ENCODE data around the gene CX3CL1. TPM values are rescaled to one million over a fixed set of nuclear protein-coding genes. Genes with fewer than 3 reads are reported as not detected.
A peak's percentile ranks its signal among the peaks of the same experiment; 100 is the strongest.

CX3CL1 gene
- total and polyA plus RNA-seq, 10 of the 15 experiments (the other 5 are each of a cell fraction or from before 2014, with no cell fraction given) = 0.03 to 1.2 (median 0.46) TPM

DNA sequence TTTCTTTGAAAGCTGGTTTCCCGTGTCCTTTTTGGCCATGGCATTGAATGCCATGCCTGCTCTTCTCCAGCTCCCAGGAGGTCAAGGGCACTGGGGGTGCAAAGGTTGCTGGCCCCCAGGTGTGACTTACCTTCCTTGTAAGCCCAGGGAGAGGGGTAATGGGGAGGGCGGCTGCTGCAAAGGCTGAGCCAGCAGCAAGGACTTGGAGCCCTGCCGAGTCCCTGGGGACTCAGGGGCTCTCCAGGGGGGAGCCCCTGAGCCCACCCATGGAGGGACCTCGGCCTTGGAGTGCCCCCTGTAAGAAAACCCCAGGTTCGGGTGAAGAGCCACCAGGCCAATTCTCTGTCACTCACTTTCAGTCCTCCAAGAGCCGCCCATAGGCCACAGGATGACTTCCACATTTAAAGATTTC lies 19.6 kb upstream of the CX3CL1 start (continued):
- TF ChIP-seq RUNX3 (IDR thresholded peaks at IDR 0.05; ENCODE audit: low read length) = 0 out of 2 replicates have a peak, but pooled peaks have one; percentile 30
- peak; percentile 68 for TF ChIP-seq DPF2 (IDR thresholded peaks at IDR 0.05)
- TF ChIP-seq IKZF2 (IDR thresholded peaks at IDR 0.05) = no peak
- TF ChIP-seq CHD2 (IDR thresholded peaks at IDR 0.05; ENCODE audit: borderline replicate concordance, low read depth, low read length) = no peak
- TF ChIP-seq SMAD5 (IDR thresholded peaks at IDR 0.05; ENCODE audit: low read depth) = no peak
- TF ChIP-seq CREB1 (IDR thresholded peaks at IDR 0.05; ENCODE audit: low read depth) = no peak
- no peak for TF ChIP-seq ZNF384 (IDR thresholded peaks at IDR 0.05; ENCODE audit: borderline replicate concordance, low read depth, low read length)
- TF ChIP-seq RBBP5 (conservative IDR thresholded peaks at IDR 0.05) = no peak
- no peak for TF ChIP-seq ETV6 (conservative IDR thresholded peaks at IDR 0.05 in 1 of 2, IDR thresholded peaks at IDR 0.05 in 1 of 2; ENCODE audit: borderline replicate concordance in 1 of 2, low read depth in 1 of 2)
- no peak for TF ChIP-seq BRCA1 (IDR thresholded peaks at IDR 0.05; ENCODE audit: low read depth, low read length)
- TF ChIP-seq, protein P1, sequence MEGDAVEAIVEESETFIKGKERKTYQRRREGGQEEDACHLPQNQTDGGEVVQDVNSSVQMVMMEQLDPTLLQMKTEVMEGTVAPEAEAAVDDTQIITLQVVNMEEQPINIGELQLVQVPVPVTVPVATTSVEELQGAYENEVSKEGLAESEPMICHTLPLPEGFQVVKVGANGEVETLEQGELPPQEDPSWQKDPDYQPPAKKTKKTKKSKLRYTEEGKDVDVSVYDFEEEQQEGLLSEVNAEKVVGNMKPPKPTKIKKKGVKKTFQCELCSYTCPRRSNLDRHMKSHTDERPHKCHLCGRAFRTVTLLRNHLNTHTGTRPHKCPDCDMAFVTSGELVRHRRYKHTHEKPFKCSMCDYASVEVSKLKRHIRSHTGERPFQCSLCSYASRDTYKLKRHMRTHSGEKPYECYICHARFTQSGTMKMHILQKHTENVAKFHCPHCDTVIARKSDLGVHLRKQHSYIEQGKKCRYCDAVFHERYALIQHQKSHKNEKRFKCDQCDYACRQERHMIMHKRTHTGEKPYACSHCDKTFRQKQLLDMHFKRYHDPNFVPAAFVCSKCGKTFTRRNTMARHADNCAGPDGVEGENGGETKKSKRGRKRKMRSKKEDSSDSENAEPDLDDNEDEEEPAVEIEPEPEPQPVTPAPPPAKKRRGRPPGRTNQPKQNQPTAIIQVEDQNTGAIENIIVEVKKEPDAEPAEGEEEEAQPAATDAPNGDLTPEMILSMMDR (IDR thresholded peaks at IDR 0.05 in 2 of 3, conservative IDR thresholded peaks at IDR 0.05 in 1 of 3; ENCODE audit: control insufficient read depth in 2 of 3, extremely low read depth in 1 of 3, insufficient read depth in 1 of 3, low read depth in 3 of 3, low read length in 3 of 3) = no peak
- peak; percentile 15; the same call in 1 of the 2 replicates for TF ChIP-seq CREM (IDR thresholded peaks at IDR 0.05; ENCODE audit: low read depth)
- peak; percentile 55; the same call in 1 of the 2 replicates for TF ChIP-seq FOXM1 (IDR thresholded peaks at IDR 0.05; ENCODE audit: low read depth, low read length)
- TF ChIP-seq LARP7 (IDR thresholded peaks at IDR 0.05) = no peak
- TF ChIP-seq, protein P2, sequence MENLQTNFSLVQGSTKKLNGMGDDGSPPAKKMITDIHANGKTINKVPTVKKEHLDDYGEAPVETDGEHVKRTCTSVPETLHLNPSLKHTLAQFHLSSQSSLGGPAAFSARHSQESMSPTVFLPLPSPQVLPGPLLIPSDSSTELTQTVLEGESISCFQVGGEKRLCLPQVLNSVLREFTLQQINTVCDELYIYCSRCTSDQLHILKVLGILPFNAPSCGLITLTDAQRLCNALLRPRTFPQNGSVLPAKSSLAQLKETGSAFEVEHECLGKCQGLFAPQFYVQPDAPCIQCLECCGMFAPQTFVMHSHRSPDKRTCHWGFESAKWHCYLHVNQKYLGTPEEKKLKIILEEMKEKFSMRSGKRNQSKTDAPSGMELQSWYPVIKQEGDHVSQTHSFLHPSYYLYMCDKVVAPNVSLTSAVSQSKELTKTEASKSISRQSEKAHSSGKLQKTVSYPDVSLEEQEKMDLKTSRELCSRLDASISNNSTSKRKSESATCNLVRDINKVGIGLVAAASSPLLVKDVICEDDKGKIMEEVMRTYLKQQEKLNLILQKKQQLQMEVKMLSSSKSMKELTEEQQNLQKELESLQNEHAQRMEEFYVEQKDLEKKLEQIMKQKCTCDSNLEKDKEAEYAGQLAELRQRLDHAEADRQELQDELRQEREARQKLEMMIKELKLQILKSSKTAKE (IDR thresholded peaks at IDR 0.05; ENCODE audit: low read depth, poor library complexity, severe bottlenecking) = no peak
- TF ChIP-seq EGR1 (IDR thresholded peaks at IDR 0.05; ENCODE audit: borderline replicate concordance in 1 of 2, low read depth in 2 of 2, low read length in 2 of 2) = no peak
- TF ChIP-seq, protein P3, sequence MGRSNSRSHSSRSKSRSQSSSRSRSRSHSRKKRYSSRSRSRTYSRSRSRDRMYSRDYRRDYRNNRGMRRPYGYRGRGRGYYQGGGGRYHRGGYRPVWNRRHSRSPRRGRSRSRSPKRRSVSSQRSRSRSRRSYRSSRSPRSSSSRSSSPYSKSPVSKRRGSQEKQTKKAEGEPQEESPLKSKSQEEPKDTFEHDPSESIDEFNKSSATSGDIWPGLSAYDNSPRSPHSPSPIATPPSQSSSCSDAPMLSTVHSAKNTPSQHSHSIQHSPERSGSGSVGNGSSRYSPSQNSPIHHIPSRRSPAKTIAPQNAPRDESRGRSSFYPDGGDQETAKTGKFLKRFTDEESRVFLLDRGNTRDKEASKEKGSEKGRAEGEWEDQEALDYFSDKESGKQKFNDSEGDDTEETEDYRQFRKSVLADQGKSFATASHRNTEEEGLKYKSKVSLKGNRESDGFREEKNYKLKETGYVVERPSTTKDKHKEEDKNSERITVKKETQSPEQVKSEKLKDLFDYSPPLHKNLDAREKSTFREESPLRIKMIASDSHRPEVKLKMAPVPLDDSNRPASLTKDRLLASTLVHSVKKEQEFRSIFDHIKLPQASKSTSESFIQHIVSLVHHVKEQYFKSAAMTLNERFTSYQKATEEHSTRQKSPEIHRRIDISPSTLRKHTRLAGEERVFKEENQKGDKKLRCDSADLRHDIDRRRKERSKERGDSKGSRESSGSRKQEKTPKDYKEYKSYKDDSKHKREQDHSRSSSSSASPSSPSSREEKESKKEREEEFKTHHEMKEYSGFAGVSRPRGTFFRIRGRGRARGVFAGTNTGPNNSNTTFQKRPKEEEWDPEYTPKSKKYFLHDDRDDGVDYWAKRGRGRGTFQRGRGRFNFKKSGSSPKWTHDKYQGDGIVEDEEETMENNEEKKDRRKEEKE (IDR thresholded peaks at IDR 0.05) = no peak
- TF ChIP-seq SREBF1 (IDR thresholded peaks at IDR 0.05; ENCODE audit: low read length) = no peak
- no peak for TF ChIP-seq NFXL1 (IDR thresholded peaks at IDR 0.05; ENCODE audit: borderline replicate concordance)
- TF ChIP-seq TBL1XR1 (IDR thresholded peaks at IDR 0.05; ENCODE audit: low read depth, low read length) = no peak
- no peak for TF ChIP-seq ZBED1 (IDR thresholded peaks at IDR 0.05; ENCODE audit: borderline replicate concordance)
- peak; percentile 61 for TF ChIP-seq EED (IDR thresholded peaks at IDR 0.05; ENCODE audit: low read depth)
- TF ChIP-seq IKZF1 (conservative IDR thresholded peaks at IDR 0.05) = peak; percentile 50; the same call in 1 of the 2 replicates
- TF ChIP-seq MEF2A (IDR thresholded peaks at IDR 0.05; ENCODE audit: insufficient read depth, low read depth, low read length) = no peak
- no peak for TF ChIP-seq MYC (IDR thresholded peaks at IDR 0.05; ENCODE audit: insufficient read depth, insufficient read length, insufficient replicate concordance, low read length, severe bottlenecking)
- TF ChIP-seq MEF2B (IDR thresholded peaks at IDR 0.05; ENCODE audit: partially characterized antibody, poor library complexity, severe bottlenecking) = peak; percentile 87
- no peak for TF ChIP-seq KAT2A (conservative IDR thresholded peaks at IDR 0.05; ENCODE audit: control insufficient read depth, low read depth, low read length)
